Keratinocyte (primary cell): ENCODE results near the gene PTRH2.

Experiments used
- CTCF ChIP-seq, 3 experiments: IDR thresholded peaks in 1 of 3; conservative IDR thresholded peaks in 1 of 3; optimal IDR thresholded peaks in 1 of 3; 2 replicates in 2 of 3; 3 replicates in 1 of 3; pipeline versions ENCODE3 to v1.5.1; 2011; ENCODE audit warnings: low read length in 3 of 3, mild to moderate bottlenecking in 3 of 3, moderate library complexity in 2 of 3, control low read depth in 1 of 3, inconsistent platforms in 1 of 3; ENCODE audit not compliant: insufficient read depth in 2 of 3; ENCODE audit errors: extremely low read depth in 1 of 3
- EZH2 ChIP-seq: IDR thresholded peaks from one replicate; pipeline ENCODE4 v1.6.1; 2012; ENCODE audit warnings: inconsistent platforms, mild to moderate bottlenecking, low read length, moderate library complexity

DNA sequence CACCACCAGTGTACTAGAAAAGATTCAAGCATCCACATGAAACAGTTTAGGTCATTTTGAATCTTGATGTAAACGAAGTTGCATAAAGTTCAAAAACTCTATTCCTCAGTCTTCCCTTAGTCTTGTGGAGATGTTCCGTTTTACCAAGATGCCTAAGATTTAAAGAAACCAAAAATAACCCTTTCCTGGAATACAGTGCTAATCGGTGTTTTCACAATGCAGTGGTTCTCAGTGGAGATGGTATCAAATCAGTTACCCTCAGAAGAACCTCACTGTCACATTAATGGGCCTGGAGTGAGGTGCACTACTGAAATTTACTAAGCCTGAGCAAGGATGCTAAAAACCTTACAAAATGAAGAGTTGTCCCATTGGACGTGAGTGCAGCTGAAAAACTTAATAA lies 9.1 kb downstream of the PTRH2 start:
- TF ChIP-seq CTCF (optimal IDR thresholded peaks at IDR 0.05 in 1 of 3, IDR thresholded peaks at IDR 0.05 in 1 of 3, conservative IDR thresholded peaks at IDR 0.05 in 1 of 3; ENCODE audit: extremely low read depth in 1 of 3, insufficient read depth in 2 of 3, low read length in 3 of 3): no peak
- TF ChIP-seq EZH2: no peak
